Tibial nerve (tissue), 3 donors: ENCODE measurements around the gene AOPEP.

Experiments used
- POLR2A ChIP-seq, 2 donors: fragments of 450-650 bp; IDR thresholded peaks; one replicate each; pipeline ENCODE4 v1.6.1; 2017; ENCODE audit warnings: antibody characterized with exemption in 2 of 2, mild to moderate bottlenecking in 2 of 2, moderate library complexity in 2 of 2
- TF ChIP-seq, protein P1 (sequence below), 5 experiments: fragments of 200-600 bp in 3 of 5; fragments of 450-650 bp in 2 of 5; sonication (generic) in 3 of 5; IDR thresholded peaks; one replicate each; pipeline ENCODE4 v1.5.1; 2016 to 2019; ENCODE audit warnings: antibody characterized with exemption in 5 of 5, mild to moderate bottlenecking in 3 of 5, moderate library complexity in 2 of 5

DNA sequence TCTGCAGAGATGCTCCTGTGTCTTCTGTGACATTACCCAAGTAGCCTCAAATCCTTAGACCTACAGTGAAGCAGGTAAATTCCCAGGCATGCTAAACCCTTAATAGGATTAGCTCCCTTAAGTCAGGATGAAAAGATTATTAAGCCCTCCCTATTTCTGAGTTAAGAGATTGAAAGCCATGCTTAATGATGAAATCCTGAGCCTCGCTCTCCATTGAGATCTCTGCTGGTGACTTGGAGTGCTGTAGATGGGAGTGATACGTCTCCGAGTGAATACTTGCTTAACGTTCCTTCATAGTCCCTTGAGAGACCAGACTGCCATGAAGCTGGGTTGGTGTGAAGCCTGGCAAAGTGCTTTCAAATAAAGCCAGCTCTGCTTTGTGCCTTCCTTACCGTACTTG is 34.2 kb downstream of the AOPEP start:
- TF ChIP-seq, protein P1, sequence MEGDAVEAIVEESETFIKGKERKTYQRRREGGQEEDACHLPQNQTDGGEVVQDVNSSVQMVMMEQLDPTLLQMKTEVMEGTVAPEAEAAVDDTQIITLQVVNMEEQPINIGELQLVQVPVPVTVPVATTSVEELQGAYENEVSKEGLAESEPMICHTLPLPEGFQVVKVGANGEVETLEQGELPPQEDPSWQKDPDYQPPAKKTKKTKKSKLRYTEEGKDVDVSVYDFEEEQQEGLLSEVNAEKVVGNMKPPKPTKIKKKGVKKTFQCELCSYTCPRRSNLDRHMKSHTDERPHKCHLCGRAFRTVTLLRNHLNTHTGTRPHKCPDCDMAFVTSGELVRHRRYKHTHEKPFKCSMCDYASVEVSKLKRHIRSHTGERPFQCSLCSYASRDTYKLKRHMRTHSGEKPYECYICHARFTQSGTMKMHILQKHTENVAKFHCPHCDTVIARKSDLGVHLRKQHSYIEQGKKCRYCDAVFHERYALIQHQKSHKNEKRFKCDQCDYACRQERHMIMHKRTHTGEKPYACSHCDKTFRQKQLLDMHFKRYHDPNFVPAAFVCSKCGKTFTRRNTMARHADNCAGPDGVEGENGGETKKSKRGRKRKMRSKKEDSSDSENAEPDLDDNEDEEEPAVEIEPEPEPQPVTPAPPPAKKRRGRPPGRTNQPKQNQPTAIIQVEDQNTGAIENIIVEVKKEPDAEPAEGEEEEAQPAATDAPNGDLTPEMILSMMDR (IDR thresholded peaks at IDR 0.05): no peak
- no peak for TF ChIP-seq POLR2A (IDR thresholded peaks at IDR 0.05)
